Measurements from ENCODE around the gene SOX9.
A peak's percentile ranks its signal among the peaks of the same experiment; 100 is the strongest.

SOX9 gene

GRCh38 chr17:72120642-72121163, at the start of gene SOX9:
SOX9 (plus strand) TSS chr17:72121020; CDS start chr17:72121392, 372 bp downstream.
- DNase-seq: peak; percentile 10 to 23

DNA sequence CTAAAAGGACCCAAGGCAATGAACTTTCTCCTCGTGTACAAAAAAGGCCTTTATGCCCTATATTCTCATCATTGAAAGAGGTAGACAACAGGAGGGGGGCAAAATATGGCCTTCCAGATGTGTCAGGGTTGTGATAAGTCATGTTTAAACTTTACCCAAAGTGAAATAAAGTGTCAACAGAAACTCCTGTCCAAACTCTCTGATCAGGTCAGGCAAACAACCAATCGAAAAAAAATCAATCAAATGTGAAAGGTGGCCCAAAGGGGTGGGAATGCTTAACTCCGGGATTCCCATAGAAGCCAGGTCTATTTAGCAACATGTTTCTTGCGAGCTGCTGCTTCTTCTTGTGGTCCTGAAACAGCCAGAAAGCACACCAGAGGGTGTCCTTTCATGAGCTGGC, 49.5 kb upstream of the SOX9 start:
- no peak for DNase-seq

DNA sequence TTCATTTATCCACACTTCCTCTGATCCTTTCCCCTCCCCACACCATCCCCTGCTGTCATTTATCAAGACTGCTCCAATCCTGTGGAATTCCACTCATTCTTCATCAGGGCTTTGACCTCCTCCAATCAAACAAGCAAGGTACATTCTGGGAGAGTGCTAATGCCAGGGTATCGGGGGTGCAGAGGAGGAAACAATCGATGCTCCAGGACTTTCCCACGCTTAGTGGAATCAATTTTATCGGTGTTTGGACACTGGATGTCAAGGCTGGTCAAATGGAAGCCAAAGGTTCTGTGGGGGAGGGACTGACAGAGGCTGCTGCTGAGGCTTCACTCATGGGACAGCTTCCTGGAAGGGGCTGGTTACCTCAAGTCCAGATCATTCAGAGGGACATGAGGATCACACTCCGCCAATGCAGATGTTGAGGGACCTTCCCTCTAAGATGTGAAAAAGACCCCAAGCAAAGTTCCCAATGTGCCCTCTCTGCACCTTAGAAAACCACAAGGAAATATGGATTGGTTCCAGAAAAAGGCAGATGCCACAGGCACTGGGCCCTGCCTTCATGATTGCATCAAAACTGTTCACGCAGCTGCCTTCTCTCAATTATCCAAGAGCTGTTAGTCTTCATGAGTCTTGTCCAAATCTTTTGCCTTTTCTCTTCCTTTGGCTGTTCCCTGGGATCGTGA, 44.7 kb upstream of the SOX9 start:
- no peak for DNase-seq

DNA sequence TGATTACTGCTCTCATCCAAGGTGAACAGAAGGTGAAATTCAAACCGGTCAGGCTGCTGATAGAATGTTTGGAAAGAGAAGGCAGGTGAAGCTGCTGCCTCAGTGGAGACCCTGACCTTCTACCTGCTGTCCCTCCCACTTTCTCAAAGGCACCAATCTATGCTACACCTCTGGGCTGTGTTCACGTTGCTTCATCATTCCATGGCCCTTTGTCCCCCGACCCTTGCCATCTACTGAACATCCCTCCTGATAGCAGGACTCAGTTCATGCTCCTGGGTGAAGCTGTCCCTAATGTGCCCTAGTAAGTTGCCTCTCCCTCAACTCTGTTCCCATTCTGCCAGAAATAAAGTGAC, 44.2 kb upstream of the SOX9 start:
- no peak for DNase-seq

DNA sequence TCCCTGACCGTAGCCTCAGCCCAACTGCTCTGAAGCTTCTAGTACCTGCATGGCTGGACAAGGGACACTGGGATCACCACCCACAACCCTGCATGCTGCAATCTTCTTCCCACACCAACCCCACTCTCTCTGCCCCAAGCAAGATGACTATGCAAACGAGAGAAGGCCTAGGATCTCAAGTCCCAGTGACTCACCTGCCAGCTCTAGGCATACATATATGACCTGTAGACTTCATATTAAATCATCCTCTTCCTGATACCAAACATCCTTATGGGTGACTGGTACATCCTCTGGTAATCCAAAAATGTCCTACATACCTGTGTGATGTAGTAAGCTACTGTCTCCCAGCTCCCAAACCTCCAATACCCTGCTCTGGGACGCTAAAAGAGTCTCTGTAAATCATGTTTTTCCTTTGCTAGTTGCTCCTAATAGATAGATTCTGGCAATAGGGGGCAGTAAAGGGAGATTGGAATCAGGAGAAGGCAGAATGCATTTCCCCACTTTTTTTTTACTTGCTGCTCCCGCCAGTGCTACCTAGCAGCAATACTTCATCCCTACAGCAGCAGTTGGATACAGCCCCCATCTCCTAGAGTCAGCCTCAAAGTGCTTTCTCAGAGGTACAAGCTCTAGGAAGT, 43.4 kb upstream of the SOX9 start:
- DNase-seq: no peak

DNA sequence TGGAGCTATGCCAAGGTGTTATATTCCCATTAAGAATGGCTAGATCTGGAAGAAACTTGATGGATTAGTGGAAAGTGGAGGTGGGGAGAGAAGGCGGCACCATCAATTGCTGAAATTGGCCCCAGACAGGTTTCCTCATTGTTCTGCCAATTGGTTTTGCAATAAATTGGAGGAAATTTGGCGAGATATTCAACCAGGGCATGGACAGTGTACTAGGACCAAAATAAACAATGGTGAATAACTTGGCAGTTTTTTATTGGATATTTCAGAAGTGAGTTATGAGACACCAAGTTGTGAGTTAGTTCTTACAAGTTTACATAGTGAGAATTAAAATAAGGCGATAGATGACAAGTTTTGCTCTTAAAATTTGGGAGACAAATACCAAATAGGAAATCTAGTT, 41.1 kb upstream of the SOX9 start:
- DNase-seq: no peak

DNA sequence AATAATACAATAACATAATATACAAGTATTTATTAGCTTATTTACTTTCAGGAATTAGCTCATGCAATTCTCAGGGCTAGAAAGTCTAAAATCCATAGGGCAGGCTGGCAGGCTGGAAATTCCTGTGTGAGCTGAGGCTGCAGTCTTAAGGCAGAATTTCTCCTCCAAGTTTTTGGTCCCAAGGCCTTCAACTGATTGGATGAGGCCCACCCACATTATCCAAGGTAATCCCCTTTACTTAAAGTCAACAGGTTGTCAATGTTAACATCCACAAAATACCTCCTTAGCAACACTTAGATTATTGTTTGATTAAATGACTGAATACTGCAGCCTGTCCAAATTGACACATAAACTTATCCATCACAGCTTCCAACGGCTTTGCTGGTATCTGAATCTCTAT, 32.9 kb upstream of the SOX9 start:
- no peak for DNase-seq

DNA sequence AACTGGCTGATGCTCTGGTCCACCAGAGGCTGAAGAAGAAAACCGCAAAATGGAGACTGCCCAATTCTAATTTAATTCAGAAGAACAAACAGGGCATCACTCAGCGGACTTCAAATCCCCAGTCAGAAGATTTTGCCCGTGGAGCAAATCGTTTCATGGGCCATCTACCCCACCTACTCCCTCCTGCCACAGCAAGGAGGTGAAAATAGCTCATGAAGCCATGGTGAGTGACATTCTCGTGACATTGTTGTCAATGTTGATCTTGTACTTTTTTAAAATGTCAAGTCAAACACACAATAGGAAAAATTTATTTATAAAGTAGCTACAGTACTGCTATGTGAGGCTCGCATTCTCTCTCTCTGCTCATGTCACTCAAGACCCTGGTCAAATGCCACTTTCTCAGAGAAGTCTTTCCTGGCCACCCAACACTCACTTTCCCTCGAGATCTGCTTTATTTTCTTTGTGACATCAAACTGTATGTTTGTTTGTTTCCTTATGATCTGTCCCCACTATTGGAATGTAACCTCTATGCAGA, 31.3 kb upstream of the SOX9 start:
- no peak for DNase-seq

- no peak for DNase-seq
These were observed 30.7 kb upstream of the SOX9 start for GRCh38 chr17:72090108-72090507.

DNA sequence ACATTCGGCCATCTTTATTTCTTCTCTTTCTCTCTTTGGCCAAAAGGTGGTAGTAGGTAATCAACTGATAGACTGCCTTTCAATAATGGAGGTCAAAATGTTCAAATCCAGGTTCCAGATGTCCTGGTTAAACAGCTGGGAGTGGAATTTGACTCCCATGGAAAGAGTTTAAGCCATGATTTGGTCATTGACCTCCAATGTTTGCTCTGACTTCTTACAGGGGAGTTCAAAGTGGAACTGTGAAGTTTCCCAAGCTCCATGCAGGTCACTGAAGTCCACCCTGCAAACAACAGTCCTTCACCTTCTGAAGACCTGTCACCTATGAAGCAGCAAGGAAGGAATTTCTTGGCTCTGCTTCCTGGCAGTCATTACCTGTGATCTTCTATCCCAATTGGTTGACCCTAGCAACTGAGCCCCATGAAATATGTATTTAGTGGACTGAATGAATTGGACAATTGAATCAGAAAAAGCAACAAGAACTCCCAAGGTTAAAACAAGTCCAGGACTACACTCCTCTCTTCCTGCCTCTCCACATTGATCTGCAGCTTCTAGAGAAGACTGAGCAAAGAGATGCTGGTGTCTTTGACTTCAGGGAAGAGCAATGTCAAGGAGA, 28.0 kb upstream of the SOX9 start:
- DNase-seq: no peak

DNA sequence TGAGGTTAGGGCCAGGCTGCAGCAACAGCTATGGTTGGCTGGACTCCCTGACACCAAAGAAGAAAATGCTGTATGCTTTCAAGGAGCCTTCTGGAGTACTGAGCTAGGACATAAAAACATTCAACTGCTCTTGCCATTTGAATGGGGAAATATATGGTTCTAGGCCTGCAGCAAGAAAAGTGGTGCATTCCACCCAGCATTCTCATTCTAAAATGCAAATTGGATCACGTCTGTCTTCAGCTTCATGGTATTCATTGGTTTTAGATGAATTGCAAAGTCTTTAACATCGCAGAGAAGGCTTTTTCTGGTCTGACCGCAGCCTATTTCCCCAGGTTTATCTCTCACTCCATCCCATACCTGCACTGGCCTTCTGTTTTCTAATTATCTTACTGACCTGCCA, 27.1 kb upstream of the SOX9 start:
- DNase-seq: no peak

DNA sequence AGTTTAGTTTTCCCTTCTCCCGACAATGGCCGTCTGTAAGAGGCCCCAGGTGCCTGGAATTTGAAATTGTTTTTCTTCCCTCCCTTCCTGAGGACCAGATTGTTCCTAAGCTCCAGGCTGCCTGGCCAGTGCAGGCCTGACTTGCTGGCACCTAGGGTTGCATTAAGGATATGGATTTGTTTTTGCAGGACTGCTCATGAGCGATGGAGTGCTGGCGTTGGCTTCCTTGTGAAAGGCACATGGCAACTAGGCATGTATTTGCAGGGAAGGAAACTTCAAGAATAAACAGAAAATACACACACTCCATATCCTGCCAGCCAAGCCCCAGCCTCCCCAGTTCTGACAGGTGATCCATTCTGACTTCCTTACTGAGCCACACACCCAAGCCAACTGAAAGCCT, 25.5 kb upstream of the SOX9 start:
- DNase-seq: no peak

DNA sequence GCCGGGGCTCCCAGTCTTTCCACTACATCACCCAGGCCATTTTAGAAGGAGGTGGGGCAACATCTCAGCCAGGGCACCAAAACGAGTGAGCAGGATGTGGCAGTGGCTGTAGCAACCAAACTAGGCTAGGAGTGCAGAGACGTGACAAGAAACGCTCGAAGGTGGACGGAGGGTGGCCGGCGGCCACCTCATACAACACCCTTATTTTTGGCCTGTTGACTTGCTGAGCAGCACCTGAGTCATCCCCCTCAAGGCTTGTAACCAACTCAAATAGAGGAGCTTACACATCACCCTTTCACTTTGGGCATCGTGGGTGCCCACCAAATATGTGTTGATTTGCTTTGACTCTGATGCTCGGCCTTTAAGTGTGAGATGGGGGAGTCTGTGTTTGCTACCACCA, 23.7 kb upstream of the SOX9 start:
- DNase-seq: no peak

DNA sequence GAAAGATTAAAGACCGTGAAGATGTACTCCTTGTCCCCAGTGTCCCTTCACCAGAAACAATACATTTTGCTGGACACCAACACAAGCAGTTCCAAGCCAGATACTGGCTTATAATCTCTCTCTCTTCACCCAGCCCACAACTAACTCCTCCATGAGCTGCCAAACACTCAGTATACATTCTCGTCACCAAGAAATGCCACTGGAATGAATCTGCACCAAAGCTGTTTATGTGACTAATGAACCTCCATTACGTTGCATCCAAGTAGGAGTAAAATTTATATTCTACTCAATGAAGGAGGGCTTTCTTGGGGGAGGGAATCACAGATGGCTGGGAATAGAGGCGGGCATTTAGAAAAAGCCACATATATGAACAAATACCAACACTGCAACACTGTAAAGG, 20.9 kb upstream of the SOX9 start:
- no peak for DNase-seq

GRCh38 chr17:72100470-72100869, 20.4 kb upstream of the SOX9 start:
- no peak for DNase-seq

- DNase-seq: no peak
These were observed 19.3 kb upstream of the SOX9 start for GRCh38 chr17:72101526-72101925.

- DNase-seq: no peak
These were observed 18.5 kb upstream of the SOX9 start for GRCh38 chr17:72102366-72102765.

GRCh38 chr17:72104164-72104862, 16.5 kb upstream of the SOX9 start:
- no peak for DNase-seq

- no peak for DNase-seq
These were observed 16.0 kb upstream of the SOX9 start for GRCh38 chr17:72104863-72105234.

DNA sequence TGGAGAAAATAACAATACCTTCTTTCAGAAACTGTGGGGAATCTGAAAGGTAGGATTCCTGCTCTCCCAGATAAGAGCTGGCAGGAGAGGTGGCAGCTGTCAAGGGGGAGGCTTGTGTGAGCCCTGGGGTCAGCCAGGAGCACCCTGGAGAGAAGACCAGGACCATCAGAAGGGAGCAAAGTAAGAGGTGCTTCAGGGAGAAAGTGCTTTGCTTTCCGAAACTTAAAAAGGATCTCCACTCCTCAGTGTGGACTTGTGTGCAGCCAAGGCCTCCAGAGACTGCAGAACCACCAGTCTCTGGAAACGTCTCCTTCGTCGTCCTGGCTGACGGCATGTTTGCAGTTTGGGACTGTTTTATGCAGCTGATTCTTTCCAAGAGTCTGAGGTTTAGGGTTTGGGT, 13.7 kb upstream of the SOX9 start:
- DNase-seq: no peak

DNA sequence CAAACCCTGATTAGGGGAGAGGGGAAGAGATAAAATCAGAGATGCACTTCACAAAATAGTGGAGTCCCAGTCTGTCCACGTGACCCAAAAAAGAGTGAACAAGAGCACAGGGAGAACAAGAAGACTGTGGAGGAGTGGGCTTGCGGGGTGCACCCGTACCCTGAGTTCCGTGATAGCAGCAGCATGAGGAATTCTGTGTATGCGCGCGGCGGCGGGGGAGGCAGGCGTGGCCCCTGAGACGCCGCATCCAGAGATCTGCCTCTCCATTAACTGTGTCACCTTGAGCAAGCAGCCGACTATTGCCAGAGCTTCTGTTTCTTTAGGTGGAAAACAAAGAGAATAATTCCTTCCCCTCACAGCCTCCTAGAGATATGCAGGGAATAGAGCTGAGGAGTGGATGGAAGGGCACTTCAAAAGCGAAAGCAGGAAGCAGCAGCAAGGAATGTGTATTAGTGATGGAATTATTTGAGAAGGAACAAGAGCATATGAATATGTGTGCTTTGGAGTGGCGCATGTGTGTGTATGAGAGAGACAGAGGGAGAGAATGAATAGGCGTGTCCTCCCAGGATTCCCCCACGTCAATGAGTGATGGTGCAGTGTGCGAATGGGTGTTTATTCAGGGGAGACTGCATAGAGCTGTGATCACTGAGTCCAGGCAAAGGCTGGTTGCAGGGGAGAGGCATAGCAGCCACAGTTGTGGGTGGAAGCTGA, 10.4 kb upstream of the SOX9 start:
- no peak for DNase-seq

DNA sequence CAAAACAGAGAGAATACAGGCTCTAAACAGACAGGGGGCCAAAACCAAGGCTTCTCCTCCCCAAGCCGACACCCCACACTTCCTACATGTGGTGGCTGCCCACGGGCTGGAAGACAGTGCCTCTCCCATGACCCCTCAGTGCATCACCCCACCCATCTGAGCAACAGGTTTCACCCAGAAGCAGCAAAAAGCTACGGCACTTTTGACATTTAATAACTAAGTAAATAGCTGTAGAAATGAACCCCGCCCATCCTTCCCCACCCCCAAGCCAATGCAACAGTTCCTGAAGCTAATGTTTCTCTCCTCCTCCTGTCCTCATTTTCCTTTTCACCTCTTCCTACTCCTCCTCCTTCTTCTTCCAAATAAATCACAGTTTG, 9.9 kb upstream of the SOX9 start:
- no peak for DNase-seq

DNA sequence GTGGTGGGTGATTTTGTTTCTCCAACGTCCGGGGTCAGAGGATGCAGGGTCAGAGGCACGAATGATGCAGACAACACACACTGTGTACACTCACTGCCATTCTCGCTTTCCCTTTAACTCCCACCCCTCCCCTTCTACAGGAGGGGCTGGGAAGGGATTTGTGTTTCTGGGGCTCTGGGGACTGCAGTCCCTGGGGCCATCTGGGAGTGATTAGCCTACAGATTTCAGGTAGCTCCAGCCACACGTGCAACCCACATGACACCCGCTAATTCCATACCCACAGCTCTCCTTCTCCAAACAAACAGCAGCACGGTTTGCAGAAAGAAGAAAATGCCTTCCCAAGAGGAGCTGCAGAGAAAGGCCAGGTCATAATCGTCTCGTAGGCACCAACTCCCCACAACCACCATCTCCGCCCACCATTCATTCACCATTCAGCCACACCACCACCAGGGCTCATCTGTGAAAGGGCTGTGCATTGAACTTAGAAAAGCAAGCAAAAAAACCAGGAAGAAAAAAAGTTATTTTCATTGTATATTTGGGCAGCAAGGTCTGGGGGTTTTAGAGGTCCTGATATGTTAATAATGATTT, 9.4 kb upstream of the SOX9 start:
- DNase-seq: no peak
